HCT116 (cell line): ENCODE measurements around the gene GPX2. TPM values are rescaled to one million over a fixed set of nuclear protein-coding genes. Genes with fewer than 3 reads are reported as not detected.

Experiments
- ATAC-seq: fragments of 200-7000 bp; cut with Tn5 transposase; 2 replicates; pipeline ENCODE4 v1.9.1; 2020; ENCODE audit warnings: mild to moderate bottlenecking, moderate library complexity
- BruUV-seq: library from RNA; stranded (reverse); fragments of 400-500 nt; replicated peaks from 2 replicates; lab custom pipeline; 2021; lab: Mats Ljungman, UMichigan
- CTCF ChIA-PET: fragments of 300-600 bp; sonication (Branson Sonifier 250); formaldehyde crosslinking; loops from one replicate; lab custom pipeline; 2021; ENCODE audit warnings: antibody characterized with exemption; lab: Charles Lee
- POLR2A ChIA-PET: fragments of 300-600, 350-600 bp; sonication (Branson Sonifier 250); formaldehyde crosslinking; loops from one replicate; lab custom pipeline; 2021; ENCODE audit warnings: antibody characterized with exemption; lab: Charles Lee
- RAD21 ChIA-PET, 2 experiments: fragments of 300-600 bp; sonication (Branson Sonifier 250); formaldehyde crosslinking; loops; one replicate each; lab custom pipeline; 2023; ENCODE audit warnings: low total read pairs in 2 of 2; ENCODE audit not compliant: uncharacterized antibody in 2 of 2, unreplicated experiment in 2 of 2, low non-redundant PET in 1 of 2; lab: Charles Lee
- DNase-seq: peaks from one replicate; pipeline ENCODE4 v3.0.0-alpha.2; 2010; ENCODE audit warnings: low read depth, low spot score
- H2AFZ ChIP-seq: fragments of 200-600 bp; shearing (Covaris generic), sonication (generic); 2 replicates; pipeline ENCODE4 v1.6.1; 2017; ENCODE audit warnings: low read depth, mixed run types, mixed read lengths, antibody characterized with exemption, low read length; ENCODE audit not compliant: poor library complexity, severe bottlenecking
- H3K27ac ChIP-seq: 2 replicates; pipeline ENCODE4 v1.5.1; 2012; ENCODE audit warnings: low read depth, low read length
- H3K27me3 ChIP-seq: fragments of 200-600 bp; sonication (generic); 2 replicates; pipeline ENCODE4 v1.6.1; 2016; ENCODE audit warnings: mixed run types, low read length, mixed read lengths; ENCODE audit not compliant: insufficient read depth
- H3K36me3 ChIP-seq, 2 experiments: fragments of 200-500 bp in 1 of 2; fragments of 200-600 bp in 1 of 2; sonication (Bioruptor generic) in 1 of 2; sonication (generic) in 1 of 2; 2 replicates each; pipeline versions ENCODE4 v1.5.1 to v1.6.1; 2014 to 2016; ENCODE audit warnings: low read length in 2 of 2, inconsistent platforms in 1 of 2, mixed read lengths in 1 of 2, mixed run types in 1 of 2; ENCODE audit not compliant: insufficient read depth in 2 of 2, control insufficient read depth in 1 of 2
- H3K4me1 ChIP-seq, 2 experiments: fragments of 200-600 bp in 1 of 2; sonication (generic) in 1 of 2; 2 replicates each; pipeline versions ENCODE4 v1.5.1 to v1.6.1; 2012 to 2017; ENCODE audit warnings: low read length in 2 of 2, inconsistent platforms in 1 of 2, mild to moderate bottlenecking in 1 of 2, mixed read lengths in 1 of 2, mixed run types in 1 of 2, moderate library complexity in 1 of 2; ENCODE audit not compliant: insufficient read depth in 2 of 2, control insufficient read depth in 1 of 2
- H3K4me2 ChIP-seq: fragments of 200-600 bp; sonication (generic); 2 replicates; pipeline ENCODE4 v1.6.1; 2017; ENCODE audit warnings: mixed run types, low read length, mixed read lengths
- H3K4me3 ChIP-seq, 2 experiments: fragments of 200-600 bp in 1 of 2; sonication (generic) in 1 of 2; replicated peaks in 1 of 2; 2 replicates each; pipeline ENCODE4 v1.5.1; 2011 to 2016; ENCODE audit warnings: low read length in 2 of 2, control low read depth in 1 of 2, low read depth in 1 of 2, mild to moderate bottlenecking in 1 of 2, mixed read lengths in 1 of 2, mixed run types in 1 of 2
- H3K79me2 ChIP-seq: fragments of 200-600 bp; sonication (generic); 2 replicates; pipeline ENCODE4 v1.6.1; 2017; ENCODE audit warnings: mild to moderate bottlenecking, mixed run types, low read length, moderate library complexity, mixed read lengths; ENCODE audit not compliant: insufficient read depth
- H3K9ac ChIP-seq: fragments of 200-600 bp; sonication (generic); 2 replicates; pipeline ENCODE4 v1.6.1; 2016; ENCODE audit warnings: low read length, mixed read lengths
- H3K9me2 ChIP-seq: fragments of 200-600 bp; sonication (generic), shearing (Covaris generic); 2 replicates; pipeline ENCODE4 v1.6.1; 2017; ENCODE audit warnings: mixed run types, mild to moderate bottlenecking, moderate library complexity; ENCODE audit not compliant: insufficient read depth
- H3K9me3 ChIP-seq, 2 experiments: fragments of 200-500 bp in 1 of 2; fragments of 200-600 bp in 1 of 2; sonication (Bioruptor generic) in 1 of 2; sonication (generic) in 1 of 2; 2 replicates each; pipeline ENCODE4 v1.6.1; 2014 to 2017; ENCODE audit warnings: low read length in 2 of 2, mixed read lengths in 2 of 2, inconsistent platforms in 1 of 2, low read depth in 1 of 2, mild to moderate bottlenecking in 1 of 2, mixed run types in 1 of 2, moderate library complexity in 1 of 2; ENCODE audit not compliant: control insufficient read depth in 1 of 2, insufficient read depth in 1 of 2
- H4K20me1 ChIP-seq: fragments of 200-600 bp; sonication (generic), shearing (Covaris generic); 2 replicates; pipeline ENCODE4 v1.6.1; 2017; ENCODE audit warnings: mixed run types, mild to moderate bottlenecking, moderate library complexity; ENCODE audit not compliant: insufficient read depth
- CBX3 ChIP-seq: IDR thresholded peaks from 2 replicates; pipeline ENCODE4 v1.6.1; 2012; ENCODE audit warnings: low read depth
- CEBPB ChIP-seq: IDR thresholded peaks from 2 replicates; pipeline ENCODE4 v1.6.1; 2012; ENCODE audit warnings: low read depth
- EGR1 ChIP-seq: IDR thresholded peaks from 2 replicates; pipeline ENCODE4 v1.6.1; 2012; ENCODE audit warnings: low read depth
- ELF1 ChIP-seq: IDR thresholded peaks from 2 replicates; pipeline ENCODE4 v1.6.1; 2012; ENCODE audit warnings: low read depth, borderline replicate concordance
- EZH2 ChIP-seq: fragments of 200-600 bp; sonication (generic); IDR thresholded peaks from 2 replicates; pipeline ENCODE4 v1.6.1; 2017; ENCODE audit warnings: antibody characterized with exemption, mixed run types
- FOSL1 ChIP-seq: IDR thresholded peaks from 2 replicates; pipeline ENCODE4 v1.6.1; 2012; ENCODE audit warnings: low read depth
- JUND ChIP-seq: IDR thresholded peaks from 2 replicates; pipeline ENCODE4 v1.6.1; 2012
- POLR2AphosphoS5 ChIP-seq: IDR thresholded peaks from 2 replicates; pipeline ENCODE4 v1.6.1; 2011; ENCODE audit warnings: mild to moderate bottlenecking, low read depth, low read length, moderate library complexity
- SP1 ChIP-seq: IDR thresholded peaks from 2 replicates; pipeline ENCODE4 v1.6.1; 2012; ENCODE audit warnings: low read depth
- SRF ChIP-seq: IDR thresholded peaks from 2 replicates; pipeline ENCODE4 v1.6.1; 2012; ENCODE audit warnings: low read depth
- ZFX ChIP-seq: fragments of 450-650 bp; IDR thresholded peaks from 2 replicates; pipeline ENCODE4 v1.6.1; 2017
- ZNF274 ChIP-seq: fragments of 200-500 bp; sonication (Bioruptor generic); IDR thresholded peaks from 2 replicates; pipeline ENCODE4 v1.6.1; 2014; ENCODE audit warnings: mild to moderate bottlenecking, low read depth, low read length, inconsistent platforms
- intact Hi-C: fragments of 100-400 bp; cut with micrococcal nuclease; formaldehyde crosslinking; loops from 2 replicates; pipeline ENCODE4 v1.10.0; 2022
- total RNA-seq: library from RNA; stranded (reverse); gene quantifications from one replicate; pipeline ENCODE4 v1.2.1, GENCODE V29; 2021; ENCODE audit not compliant: unreplicated experiment
- TF ChIP-seq, protein P1 (sequence below): IDR thresholded peaks from 2 replicates; pipeline ENCODE4 v1.6.1; 2012; ENCODE audit warnings: low read depth
- TF ChIP-seq, protein P2 (sequence below): IDR thresholded peaks from 2 replicates; pipeline ENCODE4 v1.6.1; 2012
- TF ChIP-seq, protein P3 (sequence below): IDR thresholded peaks from 2 replicates; pipeline ENCODE4 v1.6.1; 2012
- TF ChIP-seq, protein P4 (sequence below): IDR thresholded peaks from 2 replicates; pipeline ENCODE4 v1.6.1; 2011; ENCODE audit warnings: mild to moderate bottlenecking, low read length, moderate library complexity; ENCODE audit not compliant: insufficient replicate concordance; ENCODE audit errors: extremely low read depth

Gene GPX2
- total RNA-seq, 1 experiment from 2014 or later, result 0.61 TPM

DNA sequence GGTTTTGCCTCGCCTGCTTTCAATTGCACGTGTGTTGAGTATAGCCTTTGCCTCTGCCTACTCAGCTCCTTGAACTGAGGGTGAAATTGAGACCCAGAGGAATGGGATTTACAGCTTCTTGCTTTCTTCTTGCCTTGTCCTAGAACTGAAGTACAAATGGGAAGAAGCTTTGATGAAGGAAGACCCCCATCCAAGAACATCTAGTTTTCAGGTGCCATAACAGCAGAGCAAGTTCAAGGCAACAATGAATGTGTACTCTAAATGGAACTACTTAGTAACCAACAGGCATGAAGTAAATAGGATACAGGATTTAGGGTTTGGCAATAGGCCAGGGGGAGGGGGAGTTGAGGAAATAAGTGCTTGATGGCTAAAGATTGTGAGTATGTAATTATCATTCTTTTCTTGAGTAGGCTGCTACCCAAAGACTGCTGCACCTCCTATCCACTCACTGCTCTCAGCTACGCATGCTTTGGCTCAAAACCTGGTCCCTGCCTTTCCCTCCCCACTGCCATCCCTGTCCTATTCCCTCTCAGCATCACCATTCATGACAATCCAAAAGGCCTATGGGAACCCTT lies 2.1 kb downstream of the GPX2 start:
- BruUV-seq, result no TSS peak
- ChIA-PET RAD21 (no interaction called here), POLR2A (no interaction called here), CTCF (no interaction called here)
- H3K4me1 ChIP-seq, result no peaks in the 10 kb centered on the region
- intact Hi-C loops, result no loop called here
- H3K4me2 ChIP-seq, result no peak overlapping the region
- H3K79me2 ChIP-seq, result no peaks in the 10 kb centered on the region; the same call in 1 of the 2 replicates
- no peak overlapping the region for H3K4me3 ChIP-seq
- no peak for TF ChIP-seq EGR1
- TF ChIP-seq, protein P1, sequence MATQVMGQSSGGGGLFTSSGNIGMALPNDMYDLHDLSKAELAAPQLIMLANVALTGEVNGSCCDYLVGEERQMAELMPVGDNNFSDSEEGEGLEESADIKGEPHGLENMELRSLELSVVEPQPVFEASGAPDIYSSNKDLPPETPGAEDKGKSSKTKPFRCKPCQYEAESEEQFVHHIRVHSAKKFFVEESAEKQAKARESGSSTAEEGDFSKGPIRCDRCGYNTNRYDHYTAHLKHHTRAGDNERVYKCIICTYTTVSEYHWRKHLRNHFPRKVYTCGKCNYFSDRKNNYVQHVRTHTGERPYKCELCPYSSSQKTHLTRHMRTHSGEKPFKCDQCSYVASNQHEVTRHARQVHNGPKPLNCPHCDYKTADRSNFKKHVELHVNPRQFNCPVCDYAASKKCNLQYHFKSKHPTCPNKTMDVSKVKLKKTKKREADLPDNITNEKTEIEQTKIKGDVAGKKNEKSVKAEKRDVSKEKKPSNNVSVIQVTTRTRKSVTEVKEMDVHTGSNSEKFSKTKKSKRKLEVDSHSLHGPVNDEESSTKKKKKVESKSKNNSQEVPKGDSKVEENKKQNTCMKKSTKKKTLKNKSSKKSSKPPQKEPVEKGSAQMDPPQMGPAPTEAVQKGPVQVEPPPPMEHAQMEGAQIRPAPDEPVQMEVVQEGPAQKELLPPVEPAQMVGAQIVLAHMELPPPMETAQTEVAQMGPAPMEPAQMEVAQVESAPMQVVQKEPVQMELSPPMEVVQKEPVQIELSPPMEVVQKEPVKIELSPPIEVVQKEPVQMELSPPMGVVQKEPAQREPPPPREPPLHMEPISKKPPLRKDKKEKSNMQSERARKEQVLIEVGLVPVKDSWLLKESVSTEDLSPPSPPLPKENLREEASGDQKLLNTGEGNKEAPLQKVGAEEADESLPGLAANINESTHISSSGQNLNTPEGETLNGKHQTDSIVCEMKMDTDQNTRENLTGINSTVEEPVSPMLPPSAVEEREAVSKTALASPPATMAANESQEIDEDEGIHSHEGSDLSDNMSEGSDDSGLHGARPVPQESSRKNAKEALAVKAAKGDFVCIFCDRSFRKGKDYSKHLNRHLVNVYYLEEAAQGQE, result no peak
- TF ChIP-seq, protein P2, sequence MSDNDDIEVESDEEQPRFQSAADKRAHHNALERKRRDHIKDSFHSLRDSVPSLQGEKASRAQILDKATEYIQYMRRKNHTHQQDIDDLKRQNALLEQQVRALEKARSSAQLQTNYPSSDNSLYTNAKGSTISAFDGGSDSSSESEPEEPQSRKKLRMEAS, result no peak
- TF ChIP-seq JUND, result no peak
- no peak for TF ChIP-seq SRF
- no peak for TF ChIP-seq ZNF274
- TF ChIP-seq, protein P3, sequence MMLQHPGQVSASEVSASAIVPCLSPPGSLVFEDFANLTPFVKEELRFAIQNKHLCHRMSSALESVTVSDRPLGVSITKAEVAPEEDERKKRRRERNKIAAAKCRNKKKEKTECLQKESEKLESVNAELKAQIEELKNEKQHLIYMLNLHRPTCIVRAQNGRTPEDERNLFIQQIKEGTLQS, result no peak
- no peak for TF ChIP-seq CEBPB
- no peak for TF ChIP-seq FOSL1
- no peak for TF ChIP-seq ZFX
- no peak for TF ChIP-seq EZH2
- TF ChIP-seq, protein P4, sequence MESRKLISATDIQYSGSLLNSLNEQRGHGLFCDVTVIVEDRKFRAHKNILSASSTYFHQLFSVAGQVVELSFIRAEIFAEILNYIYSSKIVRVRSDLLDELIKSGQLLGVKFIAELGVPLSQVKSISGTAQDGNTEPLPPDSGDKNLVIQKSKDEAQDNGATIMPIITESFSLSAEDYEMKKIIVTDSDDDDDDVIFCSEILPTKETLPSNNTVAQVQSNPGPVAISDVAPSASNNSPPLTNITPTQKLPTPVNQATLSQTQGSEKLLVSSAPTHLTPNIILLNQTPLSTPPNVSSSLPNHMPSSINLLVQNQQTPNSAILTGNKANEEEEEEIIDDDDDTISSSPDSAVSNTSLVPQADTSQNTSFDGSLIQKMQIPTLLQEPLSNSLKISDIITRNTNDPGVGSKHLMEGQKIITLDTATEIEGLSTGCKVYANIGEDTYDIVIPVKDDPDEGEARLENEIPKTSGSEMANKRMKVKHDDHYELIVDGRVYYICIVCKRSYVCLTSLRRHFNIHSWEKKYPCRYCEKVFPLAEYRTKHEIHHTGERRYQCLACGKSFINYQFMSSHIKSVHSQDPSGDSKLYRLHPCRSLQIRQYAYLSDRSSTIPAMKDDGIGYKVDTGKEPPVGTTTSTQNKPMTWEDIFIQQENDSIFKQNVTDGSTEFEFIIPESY, result no peak
- no peak for TF ChIP-seq CBX3
- TF ChIP-seq SP1, result no peak
- no peak for TF ChIP-seq ELF1
- no peak for TF ChIP-seq POLR2AphosphoS5
- no peak overlapping the region for H3K27ac ChIP-seq
- H3K27me3 ChIP-seq, result no peaks in the 10 kb centered on the region
- H3K9me3 ChIP-seq, result no peaks in the 10 kb centered on the region
- H3K36me3 ChIP-seq, result no peaks in the 10 kb centered on the region
- DNase-seq, result no peak
- no peaks in the 10 kb centered on the region for H3K9me2 ChIP-seq
- H4K20me1 ChIP-seq, result no peaks in the 10 kb centered on the region
- H3K9ac ChIP-seq, result no peak overlapping the region
- no peak for ATAC-seq
- H2AFZ ChIP-seq, result no peak overlapping the region
